HG03575 (cell line): ENCODE data around the gene PARL.

ENCODE experiments used
- ATAC-seq: cut with Tn5 transposase; IDR thresholded peaks from one replicate; pipeline ENCODE4 v1.9.1; 2021; ENCODE audit not compliant: unreplicated experiment, insufficient number of reproducible peaks, low FRiP score; ENCODE audit errors: extremely low read depth

Gene PARL

GRCh38 chr3:183824761-183825455, 59.8 kb downstream of the PARL start:
- ATAC-seq: no peak

GRCh38 chr3:183823963-183824362, 60.7 kb downstream of the PARL start:
- no peak for ATAC-seq

GRCh38 chr3:183822631-183823030, 62.0 kb downstream of the PARL start:
- no peak for ATAC-seq

GRCh38 chr3:183819831-183820230, 64.8 kb downstream of the PARL start:
- no peak for ATAC-seq

GRCh38 chr3:183818706-183819624, 65.7 kb downstream of the PARL start:
- ATAC-seq: no peak

DNA sequence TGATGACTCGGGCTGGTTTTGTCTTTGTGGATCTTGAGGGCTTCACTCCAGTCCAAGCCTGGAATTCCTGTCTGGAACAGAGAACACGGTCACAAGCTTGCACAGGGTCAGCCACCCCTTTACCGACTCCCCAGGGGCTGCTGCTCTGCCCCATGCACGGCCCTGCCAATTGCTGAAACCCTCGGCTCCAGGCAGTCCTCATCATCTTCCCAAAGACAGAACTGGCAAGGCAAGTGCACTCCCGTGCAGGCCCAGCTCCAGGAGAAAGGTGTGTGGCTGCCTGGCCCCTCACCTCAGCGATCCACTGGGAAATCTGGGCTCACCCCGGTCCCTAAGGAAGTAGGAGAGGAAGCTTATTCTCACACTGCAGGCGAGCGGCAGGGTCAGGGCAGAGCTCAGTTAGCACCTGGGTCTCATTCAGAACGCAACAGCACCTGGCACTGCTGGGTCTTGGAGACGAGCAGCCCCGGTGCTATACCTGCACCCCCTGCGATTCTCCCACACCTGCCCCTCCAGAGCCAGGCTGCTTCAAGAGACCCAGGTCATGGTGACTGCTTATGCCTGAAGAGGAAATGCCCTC, 66.5 kb downstream of the PARL start:
- no peak for ATAC-seq

DNA sequence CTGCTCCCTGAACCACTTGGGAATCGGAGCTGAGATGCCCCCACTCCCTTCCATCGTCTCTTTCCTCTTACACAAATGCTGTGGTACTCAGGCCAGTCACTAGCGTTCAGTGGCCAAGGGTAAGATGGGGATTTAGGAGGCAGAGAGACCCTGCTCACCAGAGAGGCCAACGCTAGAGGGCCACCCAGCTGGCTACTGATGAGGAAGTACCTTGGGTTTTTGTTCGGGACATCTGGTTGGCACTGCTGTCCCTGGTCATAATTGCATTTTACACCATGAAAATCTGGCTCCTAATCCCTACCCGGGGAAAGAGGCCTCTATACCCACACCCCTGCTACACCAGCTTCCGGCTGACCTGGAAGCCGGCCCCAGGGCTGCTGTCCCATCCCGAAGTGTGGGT, 67.0 kb downstream of the PARL start:
- no peak for ATAC-seq

GRCh38 chr3:183816681-183817510, 67.8 kb downstream of the PARL start:
- no peak for ATAC-seq

GRCh38 chr3:183815951-183816475, 68.7 kb downstream of the PARL start:
- no peak for ATAC-seq

- ATAC-seq: no peak
Measured at GRCh38 chr3:183815563-183815940, 69.1 kb downstream of the PARL start.

DNA sequence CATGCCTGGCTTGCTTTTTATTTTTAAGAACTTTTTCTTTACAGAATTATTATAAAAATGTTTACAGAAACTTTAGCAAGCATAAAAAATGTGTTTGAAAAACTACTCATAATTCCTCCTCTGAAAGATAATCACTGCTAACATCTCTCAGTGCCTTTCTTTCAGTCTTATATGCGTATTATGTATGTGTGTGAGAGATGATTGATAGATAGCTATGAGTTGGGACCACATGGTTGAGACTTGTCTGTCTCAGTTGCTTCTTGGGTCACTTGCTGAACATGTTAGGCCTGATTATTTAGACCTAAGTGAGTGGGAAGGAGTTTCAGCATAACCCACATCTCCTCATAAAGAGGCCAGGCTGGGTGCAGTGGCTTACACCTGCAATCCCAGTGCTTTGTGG, 70.4 kb downstream of the PARL start:
- no peak for ATAC-seq

- no peak for ATAC-seq
Measured at GRCh38 chr3:183812761-183813445, 71.8 kb downstream of the PARL start.

- ATAC-seq: no peak
Measured at GRCh38 chr3:183811638-183812037, 73.0 kb downstream of the PARL start.

- ATAC-seq: no peak
Measured at GRCh38 chr3:183810643-183811594, 73.8 kb downstream of the PARL start.

- ATAC-seq: no peak
Measured at GRCh38 chr3:183809270-183809669, 75.4 kb downstream of the PARL start.

DNA sequence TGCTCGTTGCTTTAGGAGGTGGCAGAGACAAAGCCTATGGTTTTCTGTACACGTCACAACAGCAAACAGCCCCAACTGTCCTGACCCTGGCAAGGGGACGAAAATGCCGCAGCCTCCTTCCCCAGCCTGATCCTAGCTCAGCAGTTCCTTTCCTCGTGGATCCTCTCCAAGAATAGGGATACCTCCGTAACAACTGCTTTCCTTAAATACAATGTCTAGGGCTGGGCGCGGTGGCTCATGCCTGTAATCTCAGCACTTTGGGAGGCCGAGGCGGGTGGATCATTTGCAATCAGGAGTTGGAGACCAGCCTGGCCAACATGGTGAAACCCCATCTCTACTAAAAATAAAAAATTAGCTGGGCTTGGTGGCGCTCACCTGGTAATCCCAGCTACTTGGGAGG, 76.3 kb downstream of the PARL start:
- no peak for ATAC-seq

DNA sequence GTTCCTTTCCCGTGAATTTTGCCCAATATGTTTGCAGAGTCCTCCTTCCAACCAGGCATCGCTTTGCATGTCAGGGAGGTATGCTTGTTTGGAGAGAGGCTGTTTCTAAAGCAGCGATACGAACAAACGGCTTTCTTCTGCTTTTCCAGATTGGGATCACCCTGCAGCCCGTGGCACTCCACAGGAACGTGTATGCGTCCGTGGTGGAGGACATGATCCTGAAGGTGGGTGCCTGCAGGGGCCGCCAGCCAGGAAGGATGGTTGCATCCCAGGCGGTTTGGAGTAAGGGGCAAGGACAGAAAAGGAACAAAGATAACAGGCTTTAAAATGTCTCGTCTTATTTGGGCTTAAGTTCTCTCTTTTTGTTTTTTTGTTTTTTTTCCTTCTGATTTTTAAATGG, 76.8 kb downstream of the PARL start:
- ATAC-seq: no peak
